Measurements from ENCODE around the gene TM4SF20.
A peak's percentile ranks its signal among the peaks of the same experiment; 100 is the strongest.

TM4SF20 gene

DNA sequence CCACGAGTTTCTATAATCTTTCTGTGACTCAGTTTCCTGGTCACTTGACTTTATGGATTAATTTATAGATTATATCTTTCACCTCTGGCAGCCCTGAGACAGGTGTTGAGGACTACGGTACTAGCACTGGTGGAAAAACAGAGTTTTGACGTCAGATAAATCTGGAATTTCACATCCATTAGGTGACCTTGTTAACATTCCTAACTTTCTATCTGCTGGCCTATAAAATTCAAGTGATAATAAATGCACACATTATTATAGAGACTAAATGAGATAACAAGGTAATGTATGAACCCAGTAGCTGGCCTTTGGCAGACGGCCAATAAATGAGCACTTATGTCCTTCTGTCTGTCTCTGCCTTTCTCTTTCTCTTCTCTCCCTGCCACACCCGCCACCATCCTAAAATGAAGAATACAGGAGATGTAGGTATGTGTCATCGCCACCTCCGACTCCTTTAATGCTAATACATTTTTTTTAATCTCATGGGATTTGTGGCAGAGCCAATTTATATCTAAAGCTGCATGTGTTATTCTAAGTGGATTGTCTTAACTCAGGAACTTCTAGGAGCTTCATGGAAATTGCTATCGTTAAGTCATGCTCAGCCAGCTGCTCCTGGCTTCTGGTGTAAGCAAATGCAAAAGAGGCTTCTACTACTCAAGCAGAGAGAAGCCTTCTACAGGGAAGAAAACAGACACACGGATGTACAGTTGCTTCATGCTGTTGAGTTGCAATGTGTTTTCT lies 2.3 kb downstream of the TM4SF20 start:
- Histone ChIP-seq H2AK5ac (ENCODE audit: low read length) (no peak overlapping the region), H2BK120ac (ENCODE audit: insufficient read depth, low read length, poor library complexity) (no peak overlapping the region), H3K18ac (ENCODE audit: low read length) (no peak overlapping the region), H3K27ac (ENCODE audit: low read depth, low read length) (no peak overlapping the region), H3K4me1 (ENCODE audit: control insufficient read depth in 1 of 2, insufficient read depth in 2 of 2, low read length in 2 of 2) (peaks cover 0 to 2% of the 10 kb centered on the region in 2 experiments), H3K79me1 (ENCODE audit: low read length) (no peaks in the 10 kb centered on the region), H3K4ac (ENCODE audit: low read depth, low read length) (no peak overlapping the region), H2BK5ac (ENCODE audit: low read depth, low read length, poor library complexity) (no peak overlapping the region), H2BK12ac (ENCODE audit: low read length) (no peak overlapping the region), H4K8ac (ENCODE audit: low read depth, low read length) (no peak overlapping the region), H3K4me3 (ENCODE audit: low read depth, low read length) (no peak overlapping the region), H3K9me3 (ENCODE audit: insufficient read depth, low read depth, low read length) (no peaks in the 10 kb centered on the region), H2AFZ (ENCODE audit: insufficient read depth, low read length, poor library complexity) (no peak overlapping the region), H3K4me2 (ENCODE audit: low read length) (no peak overlapping the region), H3K36me3 (ENCODE audit: control insufficient read depth in 1 of 2, insufficient read depth in 2 of 2, low read length in 2 of 2) (no peaks in the 10 kb centered on the region), H4K91ac (ENCODE audit: low read depth, low read length) (no peak overlapping the region), H4K12ac (ENCODE audit: low read depth, low read length) (no peak overlapping the region), H3K23ac (ENCODE audit: low read length) (no peak overlapping the region), H3K79me2 (ENCODE audit: control insufficient read depth, insufficient read depth, low read length, poor library complexity) (no peaks in the 10 kb centered on the region), H3K14ac (ENCODE audit: low read length) (no peak overlapping the region), H3K27me3 (ENCODE audit: insufficient read depth, low read length) (no peaks in the 10 kb centered on the region), H3K9ac (ENCODE audit: low read length) (no peak overlapping the region)
- peak in 1 of 2 donors; percentile 36 for DNase-seq
- WGBS (ENCODE audit: extremely low coverage, insufficient coverage, insufficient read length): no CpG with 5 or more reads among the region's 9 CpGs

DNA sequence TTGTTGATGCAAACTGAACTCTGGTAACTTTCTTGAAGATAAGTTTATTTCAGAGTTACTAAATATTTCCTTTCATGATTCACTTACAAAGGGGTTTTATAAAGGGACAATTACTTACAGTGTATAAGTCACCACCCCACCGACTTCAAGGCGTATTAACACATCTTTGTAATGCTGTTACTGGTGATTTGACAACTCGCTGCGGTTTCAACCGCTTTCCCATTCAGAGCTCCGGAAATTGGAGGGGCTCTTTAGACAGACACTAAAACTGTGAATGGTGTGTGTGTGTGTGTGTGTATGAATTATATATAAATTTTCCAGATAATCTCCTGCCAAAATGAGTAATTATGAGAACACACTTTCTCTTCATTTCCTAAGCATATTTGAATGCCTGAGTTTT lies 4.9 kb downstream of the TM4SF20 start:
- H2BK120ac ChIP-seq (ENCODE audit: insufficient read depth, low read length, poor library complexity): no peak overlapping the region
- no peak overlapping the region for H3K4me3 ChIP-seq (ENCODE audit: low read depth, low read length)
- WGBS (ENCODE audit: extremely low coverage, insufficient coverage, insufficient read length): no CpG with 5 or more reads among the region's 6 CpGs
- no peak overlapping the region for H4K91ac ChIP-seq (ENCODE audit: low read depth, low read length)
- no peak overlapping the region for H3K4ac ChIP-seq (ENCODE audit: low read depth, low read length)
- no peak overlapping the region for H3K27ac ChIP-seq (ENCODE audit: low read depth, low read length)
- no peak overlapping the region for H3K9ac ChIP-seq (ENCODE audit: low read length)
- no peak for DNase-seq
- H2BK5ac ChIP-seq (ENCODE audit: low read depth, low read length, poor library complexity): no peak overlapping the region
- H4K8ac ChIP-seq (ENCODE audit: low read depth, low read length): no peak overlapping the region
- H2AFZ ChIP-seq (ENCODE audit: insufficient read depth, low read length, poor library complexity): no peak overlapping the region
- H3K4me1 ChIP-seq (ENCODE audit: control insufficient read depth in 1 of 2, insufficient read depth in 2 of 2, low read length in 2 of 2): peaks cover 0 to 2% of the 10 kb centered on the region in 2 experiments
- H3K18ac ChIP-seq (ENCODE audit: low read length): no peak overlapping the region
- H3K23ac ChIP-seq (ENCODE audit: low read length): no peak overlapping the region
- H3K14ac ChIP-seq (ENCODE audit: low read length): no peak overlapping the region
- no peak overlapping the region for H4K12ac ChIP-seq (ENCODE audit: low read depth, low read length)
- H3K4me2 ChIP-seq (ENCODE audit: low read length): no peak overlapping the region
- H3K9me3 ChIP-seq (ENCODE audit: insufficient read depth, low read depth, low read length): no peaks in the 10 kb centered on the region
- H3K36me3 ChIP-seq (ENCODE audit: control insufficient read depth in 1 of 2, insufficient read depth in 2 of 2, low read length in 2 of 2): no peaks in the 10 kb centered on the region
- no peak overlapping the region for H2AK5ac ChIP-seq (ENCODE audit: low read length)
- H3K79me2 ChIP-seq (ENCODE audit: control insufficient read depth, insufficient read depth, low read length, poor library complexity): no peaks in the 10 kb centered on the region
- H3K27me3 ChIP-seq (ENCODE audit: insufficient read depth, low read length): no peaks in the 10 kb centered on the region
- no peaks in the 10 kb centered on the region for H3K79me1 ChIP-seq (ENCODE audit: low read length)
- no peak overlapping the region for H2BK12ac ChIP-seq (ENCODE audit: low read length)

DNA sequence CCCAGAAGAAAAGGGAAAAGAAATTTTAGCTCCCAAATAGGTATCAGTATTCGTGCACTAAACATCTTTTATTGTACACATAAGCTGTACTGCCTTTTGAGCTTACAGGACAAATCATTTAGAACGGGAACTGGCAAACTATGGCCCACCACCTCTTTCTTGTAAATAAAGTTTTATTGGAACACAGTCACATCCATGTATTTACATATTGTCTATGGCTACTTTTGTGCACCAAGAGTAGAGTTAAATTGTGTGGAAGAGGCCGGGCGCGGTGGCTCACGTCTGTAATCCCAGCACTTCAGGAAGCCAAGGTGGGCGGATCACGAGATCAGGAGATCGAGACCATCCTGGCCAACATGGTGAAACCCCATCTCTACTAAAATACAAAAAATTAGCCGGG lies 5.7 kb downstream of the TM4SF20 start:
- no CpG with 5 or more reads among the region's 10 CpGs for WGBS (ENCODE audit: extremely low coverage, insufficient coverage, insufficient read length)

DNA sequence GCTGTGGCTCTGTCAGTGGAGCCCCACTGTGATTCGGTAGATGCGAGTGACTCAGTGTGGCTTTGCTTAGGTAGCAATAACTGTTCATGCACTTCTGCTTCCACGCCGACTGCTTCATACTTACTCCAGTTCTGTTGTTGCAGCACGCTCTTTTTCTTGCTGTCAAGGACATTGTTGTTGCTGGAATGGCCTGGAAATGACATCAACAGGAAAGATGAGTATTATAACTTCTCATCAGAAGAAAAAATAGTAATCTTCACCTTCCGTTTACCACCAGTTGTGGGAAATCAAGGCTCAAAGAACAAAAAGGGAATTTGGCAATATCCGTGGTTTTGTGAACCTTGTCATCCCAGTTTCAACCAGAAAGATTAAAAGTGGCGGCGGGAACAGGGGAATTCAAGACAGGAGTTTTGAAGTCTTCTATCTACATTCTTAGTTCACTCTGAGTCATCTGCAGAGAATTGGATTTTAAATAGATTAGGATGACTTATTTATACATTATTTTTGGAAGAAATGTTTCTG lies 8.3 kb downstream of the TM4SF20 start:
- no peak overlapping the region for H2AK5ac ChIP-seq (ENCODE audit: low read length)
- H3K23ac ChIP-seq (ENCODE audit: low read length): no peak overlapping the region
- no peak overlapping the region for H3K4me3 ChIP-seq (ENCODE audit: low read depth, low read length)
- H3K79me1 ChIP-seq (ENCODE audit: low read length): no peaks in the 10 kb centered on the region
- H2BK12ac ChIP-seq (ENCODE audit: low read length): no peak overlapping the region
- no peak overlapping the region for H3K4me2 ChIP-seq (ENCODE audit: low read length)
- peak; percentile 58 to 91 for DNase-seq
- no peak overlapping the region for H3K18ac ChIP-seq (ENCODE audit: low read length)
- H2AFZ ChIP-seq (ENCODE audit: insufficient read depth, low read length, poor library complexity): no peak overlapping the region
- H3K4me1 ChIP-seq (ENCODE audit: control insufficient read depth in 1 of 2, insufficient read depth in 2 of 2, low read length in 2 of 2): no peaks in the 10 kb centered on the region
- no peak overlapping the region for H3K4ac ChIP-seq (ENCODE audit: low read depth, low read length)
- WGBS (ENCODE audit: extremely low coverage, insufficient coverage, insufficient read length): no CpG with 5 or more reads among the region's 9 CpGs
- no peak overlapping the region for H4K8ac ChIP-seq (ENCODE audit: low read depth, low read length)
- no peak overlapping the region for H3K27ac ChIP-seq (ENCODE audit: low read depth, low read length)
- H2BK120ac ChIP-seq (ENCODE audit: insufficient read depth, low read length, poor library complexity): no peak overlapping the region
- H3K36me3 ChIP-seq (ENCODE audit: control insufficient read depth in 1 of 2, insufficient read depth in 2 of 2, low read length in 2 of 2): no peaks in the 10 kb centered on the region
- no peak overlapping the region for H4K91ac ChIP-seq (ENCODE audit: low read depth, low read length)
- no peaks in the 10 kb centered on the region for H3K27me3 ChIP-seq (ENCODE audit: insufficient read depth, low read length)
- no peak overlapping the region for H2BK5ac ChIP-seq (ENCODE audit: low read depth, low read length, poor library complexity)
- H3K9me3 ChIP-seq (ENCODE audit: insufficient read depth, low read depth, low read length): no peaks in the 10 kb centered on the region
- no peaks in the 10 kb centered on the region for H3K79me2 ChIP-seq (ENCODE audit: control insufficient read depth, insufficient read depth, low read length, poor library complexity)
- H3K14ac ChIP-seq (ENCODE audit: low read length): no peak overlapping the region
- H4K12ac ChIP-seq (ENCODE audit: low read depth, low read length): no peak overlapping the region
- no peak overlapping the region for H3K9ac ChIP-seq (ENCODE audit: low read length)

More for the DNA sequence above, 5.7 kb downstream of the TM4SF20 start:
- no peak overlapping the region for H4K91ac ChIP-seq (ENCODE audit: low read depth, low read length)
- DNase-seq: no peak
- no peak overlapping the region for H2BK12ac ChIP-seq (ENCODE audit: low read length)
- no peaks in the 10 kb centered on the region for H3K27me3 ChIP-seq (ENCODE audit: insufficient read depth, low read length)
- no peak overlapping the region for H3K18ac ChIP-seq (ENCODE audit: low read length)
- no peak overlapping the region for H3K14ac ChIP-seq (ENCODE audit: low read length)
- H3K4me3 ChIP-seq (ENCODE audit: low read depth, low read length): no peak overlapping the region
- no peak overlapping the region for H4K12ac ChIP-seq (ENCODE audit: low read depth, low read length)
- no peak overlapping the region for H3K9ac ChIP-seq (ENCODE audit: low read length)
- no peak overlapping the region for H3K4me2 ChIP-seq (ENCODE audit: low read length)
- no peak overlapping the region for H2BK120ac ChIP-seq (ENCODE audit: insufficient read depth, low read length, poor library complexity)
- H3K27ac ChIP-seq (ENCODE audit: low read depth, low read length): no peak overlapping the region
- H2AFZ ChIP-seq (ENCODE audit: insufficient read depth, low read length, poor library complexity): no peak overlapping the region
- no peak overlapping the region for H3K4ac ChIP-seq (ENCODE audit: low read depth, low read length)
- H2AK5ac ChIP-seq (ENCODE audit: low read length): no peak overlapping the region
- H3K4me1 ChIP-seq (ENCODE audit: control insufficient read depth in 1 of 2, insufficient read depth in 2 of 2, low read length in 2 of 2): peaks cover 0 to 2% of the 10 kb centered on the region in 2 experiments
- H3K36me3 ChIP-seq (ENCODE audit: control insufficient read depth in 1 of 2, insufficient read depth in 2 of 2, low read length in 2 of 2): no peaks in the 10 kb centered on the region
- no peaks in the 10 kb centered on the region for H3K79me2 ChIP-seq (ENCODE audit: control insufficient read depth, insufficient read depth, low read length, poor library complexity)
- no peak overlapping the region for H2BK5ac ChIP-seq (ENCODE audit: low read depth, low read length, poor library complexity)
- H4K8ac ChIP-seq (ENCODE audit: low read depth, low read length): no peak overlapping the region
- no peaks in the 10 kb centered on the region for H3K9me3 ChIP-seq (ENCODE audit: insufficient read depth, low read depth, low read length)
- no peaks in the 10 kb centered on the region for H3K79me1 ChIP-seq (ENCODE audit: low read length)
- no peak overlapping the region for H3K23ac ChIP-seq (ENCODE audit: low read length)
